ENCODE measurements around the gene ZNF205.
"Not testable (repeated sequence)": the region's sequence is repeated elsewhere in the genome, so short reads cannot be mapped to it uniquely, and the experiment has no call there.

Gene ZNF205

GRCh38 chr16:3150346-3151218, 38.2 kb downstream of the ZNF205 start:
- peak; percentile 45 to 83 for DNase-seq

DNA sequence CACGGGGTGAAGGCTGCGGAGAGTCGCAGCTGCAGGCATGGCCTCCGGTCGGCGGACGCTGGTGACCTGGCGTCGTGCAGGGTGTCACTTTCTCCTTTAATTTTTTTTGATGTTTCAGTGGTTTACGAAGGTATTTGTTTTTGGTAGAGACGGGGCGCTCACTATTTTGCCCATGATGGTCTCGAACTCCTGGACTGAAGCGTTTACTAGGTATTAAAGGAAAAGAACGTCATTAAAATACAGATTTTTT, 39.6 kb downstream of the ZNF205 start:
- DNase-seq = no peak

GRCh38 chr16:3152277-3152990, 40.0 kb downstream of the ZNF205 start:
- peak in 1 of 2 experiments; percentile 89 for DNase-seq

GRCh38 chr16:3152991-3153368, 40.6 kb downstream of the ZNF205 start:
- no peak for DNase-seq

GRCh38 chr16:3155181-3155580, 42.8 kb downstream of the ZNF205 start:
- no peak for DNase-seq

GRCh38 chr16:3155972-3156371, 43.6 kb downstream of the ZNF205 start:
- DNase-seq = no peak

DNA sequence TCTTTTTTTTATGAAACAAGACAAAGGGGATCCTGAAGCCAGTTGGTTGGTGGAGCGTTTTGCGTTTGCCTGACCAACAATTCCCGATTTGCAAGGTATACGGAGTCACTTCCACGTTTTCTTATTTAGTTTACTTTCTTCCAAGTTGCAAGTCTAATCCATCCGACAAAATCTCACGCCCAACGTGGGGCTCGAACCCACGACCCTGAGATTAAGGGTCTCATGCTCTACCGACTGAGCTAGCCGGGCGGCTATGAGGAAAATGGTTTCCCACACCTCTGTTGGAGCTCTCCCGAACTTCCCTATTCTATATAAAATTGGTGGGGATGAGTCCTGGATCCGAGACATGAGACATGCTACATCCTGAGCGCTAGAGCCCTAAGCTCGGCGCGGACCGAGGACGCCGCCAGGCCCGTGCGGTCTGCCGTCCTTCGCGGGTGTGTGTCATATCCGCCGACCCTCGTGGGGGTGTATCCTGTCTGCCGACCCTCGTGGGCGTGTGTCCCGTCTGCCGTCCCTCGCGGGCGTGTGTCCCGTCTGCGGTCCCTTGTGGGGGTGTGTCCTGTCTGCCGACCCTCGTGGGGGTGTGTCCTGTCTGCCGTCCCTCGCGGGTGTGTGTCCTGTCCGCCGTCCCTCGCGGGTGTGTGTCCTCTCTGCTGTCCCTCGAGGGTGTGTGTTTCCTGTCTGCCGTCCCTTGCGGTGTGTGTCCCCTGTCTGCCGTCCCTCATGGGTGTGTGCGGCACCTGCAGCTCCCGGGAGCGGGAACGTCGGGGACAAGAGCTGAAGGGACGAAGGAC, 45.0 kb downstream of the ZNF205 start:
- no peak for DNase-seq

GRCh38 chr16:3158026-3158509, 45.7 kb downstream of the ZNF205 start:
- no peak for DNase-seq

DNA sequence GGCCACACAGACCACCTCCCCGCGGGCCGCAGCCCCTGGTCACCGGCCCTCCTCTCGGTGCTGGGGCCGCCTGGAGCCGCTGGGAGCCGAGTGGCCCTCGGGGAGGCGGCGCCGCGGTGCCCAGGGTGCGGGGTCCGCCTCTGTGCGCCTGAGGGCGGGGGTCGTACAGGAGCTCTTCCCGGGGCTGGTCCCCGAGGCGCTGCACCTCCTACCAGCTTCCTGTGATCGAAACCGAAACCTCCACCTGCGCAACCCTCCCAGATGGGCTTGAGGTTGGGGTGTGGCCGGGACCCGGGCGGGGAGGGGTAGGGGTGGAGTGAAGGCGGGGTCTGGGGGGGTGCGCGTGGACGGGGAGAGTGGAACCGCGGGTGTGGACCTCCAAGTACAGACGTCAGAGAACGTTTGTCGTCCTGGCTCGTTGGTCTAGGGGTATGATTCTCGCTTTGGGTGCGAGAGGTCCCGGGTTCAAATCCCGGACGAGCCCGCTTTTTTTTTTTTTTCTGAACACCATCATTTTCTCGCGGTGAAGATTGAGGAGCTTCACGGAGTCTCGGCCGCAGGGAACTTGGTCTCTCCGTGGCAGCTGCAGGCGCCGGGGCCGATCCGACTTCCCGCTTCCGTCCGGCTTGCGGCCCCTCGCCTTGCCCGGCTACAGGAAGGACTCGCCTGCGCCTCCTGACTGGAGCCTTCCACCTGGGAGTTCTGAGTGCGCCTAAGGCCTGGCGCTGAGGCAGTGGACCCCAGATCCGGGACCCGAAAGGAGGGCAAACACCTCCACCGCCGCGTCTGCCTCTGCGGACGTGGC, 46.3 kb downstream of the ZNF205 start:
- no peak for DNase-seq

DNA sequence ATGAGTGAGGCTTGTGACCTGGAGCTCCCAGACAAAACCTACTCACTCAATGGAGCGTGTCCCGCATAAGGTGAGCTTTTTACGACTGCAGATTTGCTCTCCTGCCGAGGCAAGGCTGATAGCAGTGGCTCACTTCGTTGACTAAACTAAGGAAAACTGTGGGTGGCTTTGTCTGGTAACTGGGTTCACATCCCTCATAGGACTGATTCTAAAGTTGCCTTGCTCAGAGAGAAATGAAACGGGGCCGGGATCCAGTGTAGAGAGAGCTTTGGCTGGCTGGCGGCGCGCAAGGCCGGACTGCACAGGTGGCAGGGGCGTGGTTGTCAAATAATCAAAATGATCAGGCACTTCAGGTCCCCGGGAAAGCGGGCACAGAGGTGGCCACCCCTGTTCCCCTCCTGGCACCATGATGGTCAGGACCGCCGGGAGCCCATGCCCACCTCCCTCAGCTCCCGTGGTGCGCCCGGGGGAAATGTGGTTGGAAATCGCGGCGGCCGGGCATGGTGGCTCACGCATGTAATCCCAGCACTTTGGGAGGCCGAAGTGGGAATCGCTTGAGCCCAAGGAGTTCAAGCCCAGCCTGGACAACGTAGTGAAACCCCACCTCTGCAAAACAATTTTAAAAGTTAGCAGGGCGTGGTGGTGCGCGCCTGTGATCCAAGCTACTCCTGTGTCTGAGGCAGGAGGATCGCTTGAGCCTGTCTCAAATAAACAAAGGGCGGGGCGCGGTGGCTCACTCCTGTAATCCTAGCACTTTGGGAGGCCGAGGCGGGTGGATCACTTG, 49.0 kb downstream of the ZNF205 start:
- DNase-seq = no peak

- no peak for DNase-seq
These were observed 52.0 kb downstream of the ZNF205 start for GRCh38 chr16:3164121-3164991.

DNA sequence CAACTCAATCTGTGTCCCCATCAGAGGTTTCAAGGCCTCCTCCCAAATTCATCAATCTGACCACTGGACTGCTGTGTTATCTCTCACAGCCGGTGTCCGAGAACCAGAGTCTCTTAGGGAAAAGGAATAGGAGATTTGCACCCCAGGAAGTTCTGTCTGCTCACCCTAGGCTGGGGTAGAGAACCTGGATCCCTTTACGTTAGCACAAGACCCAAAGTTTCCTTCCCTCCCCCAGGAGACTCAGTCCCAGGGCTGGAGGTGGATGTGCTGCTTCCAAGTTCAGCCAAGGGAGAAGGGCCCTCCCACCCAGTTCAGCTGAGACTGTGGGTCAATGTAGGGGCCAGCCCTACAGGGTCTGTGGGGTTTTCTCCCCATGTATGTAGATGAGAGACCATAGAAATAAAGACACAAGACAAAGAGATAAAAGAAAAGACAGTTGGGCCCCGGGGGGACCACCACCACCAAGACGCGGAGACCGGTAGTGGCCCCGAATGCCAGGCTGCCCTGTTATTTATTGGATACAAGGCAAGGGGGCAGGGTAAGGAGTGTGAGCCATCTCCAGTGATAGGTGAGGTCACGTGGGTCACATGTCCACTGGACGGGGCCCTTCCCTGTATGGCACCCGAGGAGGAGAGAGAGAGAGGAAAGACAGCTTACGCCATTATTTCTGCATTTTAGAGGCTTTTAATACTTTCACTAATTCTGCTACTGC, 52.9 kb downstream of the ZNF205 start:
- DNase-seq = no peak

GRCh38 chr16:3166505-3166886, 54.1 kb downstream of the ZNF205 start:
- no peak for DNase-seq

DNA sequence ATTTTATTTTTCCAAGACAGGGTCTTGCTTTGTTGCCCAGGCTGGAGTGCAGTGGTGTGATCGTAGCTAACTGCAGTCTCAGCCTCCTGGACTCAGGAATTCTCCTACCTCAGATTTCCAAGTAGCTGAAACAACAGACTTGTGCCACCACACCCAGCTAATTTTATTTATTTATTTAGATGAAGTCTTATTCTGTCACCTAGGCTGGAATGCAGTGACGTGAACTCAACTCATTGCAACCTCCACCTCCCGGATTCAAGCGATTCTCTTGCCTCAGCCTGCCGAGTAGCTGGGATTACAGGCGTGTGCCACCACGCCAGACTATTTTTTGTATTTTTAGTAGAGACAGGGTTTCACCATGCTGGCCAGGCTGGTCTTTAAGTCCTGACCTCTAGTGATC, 56.3 kb downstream of the ZNF205 start:
- DNase-seq = not testable (repeated sequence)

Data from cerebellar nuclear complex (tissue), 1 donor.